NCI-H1417 treated with DMSO at 0.1 percent for 48 hours (cell line): Measurements from ENCODE around the gene MED22.
"Not testable (repeated sequence)": the region's sequence is repeated elsewhere in the genome, so short reads cannot be mapped to it uniquely, and the experiment has no call there.

Experiments used
- DNase-seq: peaks from one replicate; lab custom pipeline; 2025; lab: John Stamatoyannopoulos, UW

MED22 gene

GRCh38 chr9:133347985-133348717, at the start of gene MED22, which contains the start of gene RPL7A:
Gene MED22, minus strand, starts transcription at chr9:133348131. Its CDS starts 1,469 bp downstream, at chr9:133346662.
Gene RPL7A, plus strand, starts transcription at chr9:133348218. Its CDS starts 26 bp downstream, at chr9:133348244.
- peak; percentile 89 for DNase-seq

- DNase-seq: no peak
These were observed 49.4 kb upstream of the MED22 start for GRCh38 chr9:133397370-133397769.

GRCh38 chr9:133396952-133397351, 49.0 kb upstream of the MED22 start:
- DNase-seq: no peak

DNA sequence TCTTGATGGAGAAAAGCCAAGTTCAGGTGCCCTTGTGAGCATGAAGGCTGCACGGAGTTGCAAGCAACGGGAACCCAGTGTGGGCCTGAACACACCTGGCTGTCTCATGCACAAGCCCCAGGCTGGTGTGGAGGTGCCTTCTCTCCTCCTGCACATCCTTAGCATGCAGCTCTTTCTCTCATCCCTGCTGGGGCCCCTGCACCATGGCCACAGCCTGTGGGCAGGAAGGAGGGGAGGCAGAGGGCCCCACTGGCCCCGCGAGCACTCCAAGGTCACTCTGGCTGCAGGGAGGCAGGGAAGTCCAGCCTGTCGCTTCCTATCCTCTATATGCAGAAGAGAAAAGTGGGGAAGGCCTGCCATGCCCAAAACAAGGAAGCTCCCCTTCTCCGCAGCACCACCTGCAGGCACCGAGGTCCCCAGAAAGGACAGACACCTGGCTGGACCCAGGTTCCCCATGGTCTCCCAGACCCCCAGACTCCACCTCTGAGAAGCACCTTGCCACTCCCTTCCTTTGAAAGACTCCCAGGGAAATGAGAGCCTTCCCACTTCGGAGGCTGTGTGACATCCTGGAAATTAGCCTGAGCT, 46.8 kb upstream of the MED22 start:
- no peak for DNase-seq

GRCh38 chr9:133393399-133393798, 45.5 kb upstream of the MED22 start:
- no peak for DNase-seq

DNA sequence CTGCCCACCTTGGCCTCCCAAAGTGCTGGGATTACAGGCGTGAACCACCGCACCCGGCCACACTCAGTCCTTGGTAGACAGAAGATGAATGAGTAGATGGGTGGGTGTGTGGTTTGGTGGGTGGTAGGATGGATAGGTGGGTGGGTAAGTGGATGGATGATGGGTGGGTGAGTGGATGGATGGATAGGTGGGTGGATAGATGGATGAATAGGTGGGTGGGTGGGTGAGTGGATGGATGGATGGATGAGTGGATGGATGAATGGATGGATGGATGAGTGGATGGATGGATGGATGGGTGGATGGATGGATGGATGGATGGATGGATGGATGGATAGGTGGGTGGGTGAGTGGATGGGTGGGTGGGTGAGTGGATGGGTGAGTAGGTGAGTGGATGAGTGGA, 44.4 kb upstream of the MED22 start:
- not testable (repeated sequence) for DNase-seq

DNA sequence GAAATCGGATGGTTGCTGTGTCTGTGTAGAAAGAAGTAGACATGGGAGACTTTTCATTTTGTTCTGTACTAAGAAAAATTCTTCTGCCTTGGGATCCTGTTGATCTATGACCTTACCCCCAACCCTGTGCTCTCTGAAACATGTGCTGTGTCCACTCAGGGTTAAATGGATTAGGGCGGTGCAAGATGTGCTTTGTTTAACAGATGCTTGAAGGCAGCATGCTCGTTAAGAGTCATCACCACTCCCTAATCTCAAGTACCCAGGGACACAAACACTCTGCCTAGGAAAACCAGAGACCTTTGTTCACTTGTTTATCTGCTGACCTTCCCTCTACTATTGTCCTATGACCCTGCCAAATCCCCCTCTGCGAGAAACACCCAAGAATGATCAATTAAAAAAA, 43.5 kb upstream of the MED22 start:
- not testable (repeated sequence) for DNase-seq

GRCh38 chr9:133390713-133391112, 42.8 kb upstream of the MED22 start:
- no peak for DNase-seq

DNA sequence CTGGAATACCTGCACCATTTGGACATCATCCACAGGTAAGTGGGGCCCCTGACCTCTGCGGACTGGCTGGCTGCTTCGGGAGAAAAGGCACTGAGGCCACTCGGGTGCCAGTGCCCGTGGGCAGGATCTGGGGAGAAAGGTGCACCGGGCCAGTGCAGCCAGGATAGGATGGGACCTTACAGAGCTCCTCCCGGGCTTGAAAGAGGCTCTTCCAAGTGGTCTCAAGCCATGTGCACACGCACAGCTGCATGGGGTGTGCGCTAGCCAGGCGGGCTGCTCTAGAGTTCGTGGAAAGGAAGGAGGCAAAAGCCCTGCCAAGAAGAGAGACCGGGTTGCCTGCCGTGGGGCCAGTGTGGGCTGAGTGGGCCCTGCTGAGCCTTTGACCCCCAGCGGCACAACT, 41.6 kb upstream of the MED22 start:
- no peak for DNase-seq

- DNase-seq: no peak
These were observed 41.2 kb upstream of the MED22 start for GRCh38 chr9:133389025-133389557.

DNA sequence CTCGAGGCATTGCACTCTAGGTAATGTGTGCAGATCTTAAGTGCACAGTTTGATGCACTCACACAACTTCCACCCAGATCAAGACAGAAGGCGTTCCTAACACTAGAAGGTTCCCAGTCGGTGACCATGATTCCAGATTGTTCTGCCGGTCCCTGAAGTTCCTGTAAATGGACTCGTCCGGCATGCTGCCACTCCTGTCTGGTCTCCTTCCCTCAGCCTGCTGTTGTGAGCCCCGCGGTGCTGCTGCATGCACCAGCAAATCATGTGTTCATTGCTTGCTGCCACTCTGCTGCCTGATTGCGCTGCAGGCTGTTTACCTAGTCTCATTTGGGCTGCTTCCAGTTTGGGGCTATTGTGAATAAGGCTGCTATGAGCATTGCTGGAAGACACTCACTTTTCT, 39.7 kb upstream of the MED22 start:
- no peak for DNase-seq

DNA sequence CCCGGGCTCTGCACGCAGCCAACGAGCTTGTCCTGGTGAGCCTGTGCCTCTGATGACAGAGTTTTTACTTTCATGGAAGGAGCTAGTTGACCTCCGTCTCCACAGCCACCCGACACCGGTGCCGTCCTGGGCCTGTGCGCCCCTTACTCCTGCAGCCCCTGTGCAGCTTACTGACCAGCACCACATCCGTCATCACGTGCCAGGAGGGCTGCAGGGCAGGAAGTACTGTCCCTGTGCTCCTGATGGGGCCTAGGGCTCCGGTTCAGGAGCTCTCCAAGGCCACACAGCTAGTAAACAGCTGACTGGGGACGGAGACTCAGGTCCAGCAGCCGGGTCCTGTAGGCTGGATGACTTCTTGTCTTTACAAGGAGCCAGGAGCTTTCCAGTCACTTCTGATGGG, 38.4 kb upstream of the MED22 start:
- no peak for DNase-seq

GRCh38 chr9:133385452-133385851, 37.5 kb upstream of the MED22 start:
- no peak for DNase-seq

DNA sequence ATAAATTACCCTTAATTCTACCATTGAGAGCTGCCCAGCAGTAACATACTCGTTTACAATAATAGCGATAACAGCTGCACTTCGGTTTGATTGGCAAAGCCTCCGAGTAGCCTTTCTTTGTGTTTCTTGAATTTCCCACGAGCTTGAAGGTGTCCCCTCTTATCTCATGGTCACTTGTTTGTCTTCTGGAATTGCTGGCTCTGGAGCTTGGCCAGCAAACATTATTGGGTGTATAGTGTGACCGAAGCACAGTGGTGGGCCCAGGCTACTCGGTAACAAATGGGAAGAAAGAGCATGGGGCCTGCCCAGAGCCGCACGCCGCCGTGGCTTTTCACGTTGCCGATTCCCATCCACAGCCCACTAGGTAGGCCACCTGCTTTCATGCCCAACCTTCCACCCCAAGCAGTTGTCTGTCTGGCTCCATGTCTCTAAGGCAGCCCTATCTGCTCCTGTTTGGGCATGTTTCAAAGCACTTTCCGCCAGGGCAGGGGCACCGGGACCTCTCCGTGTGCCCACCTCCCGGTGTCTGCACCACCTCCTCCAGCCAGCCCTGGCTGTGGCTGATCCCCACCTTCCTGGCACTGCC, 36.9 kb upstream of the MED22 start:
- no peak for DNase-seq

- no peak for DNase-seq
These were observed 35.5 kb upstream of the MED22 start for GRCh38 chr9:133383438-133383837.

- DNase-seq: no peak
These were observed 34.7 kb upstream of the MED22 start for GRCh38 chr9:133382507-133383141.

- no peak for DNase-seq
These were observed 32.8 kb upstream of the MED22 start for GRCh38 chr9:133380734-133381133.

- no peak for DNase-seq
These were observed 31.5 kb upstream of the MED22 start for GRCh38 chr9:133379153-133380086.

- DNase-seq: no peak
These were observed 30.6 kb upstream of the MED22 start for GRCh38 chr9:133378408-133378962.

- no peak for DNase-seq
These were observed 29.8 kb upstream of the MED22 start for GRCh38 chr9:133377721-133378216.

- DNase-seq: not testable (repeated sequence)
These were observed 29.3 kb upstream of the MED22 start for GRCh38 chr9:133377280-133377679.
